Stimulated activated naive CD8-positive, alpha-beta T cell treated with anti-CD3 and anti-CD28 coated beads, Interleukin-15, amount 100 ng/mL, for 72 hours (primary cell): ENCODE data around the gene KIAA1671.
A peak's percentile ranks its signal among the peaks of the same experiment; 100 is the strongest.

ENCODE experiments used
- ATAC-seq: fragments of 150-1000 bp; cut with Tn5 transposase; 2 replicates; pipeline ENCODE4 v1.10.0; 2021; ENCODE audit warnings: mild to moderate bottlenecking, moderate library complexity
- DNase-seq, 2 donors: peaks; one replicate each; pipeline ENCODE4 v3.0.0; 2021 to 2022
- H3K27ac Mint-ChIP-seq, 2 donors: one replicate each; pipeline ENCODE4 v1.8.0; 2022; ENCODE audit warnings: mild to moderate bottlenecking in 2 of 2, mixed read lengths in 2 of 2, moderate library complexity in 2 of 2
- H3K27me3 Mint-ChIP-seq: one replicate; pipeline ENCODE4 v1.8.0; 2022; ENCODE audit warnings: mixed read lengths
- H3K4me1 Mint-ChIP-seq: one replicate; pipeline ENCODE4 v1.8.0; 2022; ENCODE audit warnings: mild to moderate bottlenecking, mixed read lengths
- H3K4me3 Mint-ChIP-seq, 2 donors: one replicate each; pipeline ENCODE4 v1.8.0; 2022; ENCODE audit warnings: mild to moderate bottlenecking in 2 of 2, mixed read lengths in 2 of 2, moderate library complexity in 1 of 2
- H3K9me3 Mint-ChIP-seq, 2 donors: one replicate each; pipeline ENCODE4 v1.8.0; 2022; ENCODE audit warnings: mixed read lengths in 2 of 2

Gene KIAA1671

GRCh38 chr22:25028841-25029141 lies 76.3 kb downstream of the KIAA1671 start:
- Mint-ChIP-seq H3K27ac (peak overlapping the region in 1 of 2 donors; percentile 15), H3K4me1 (peaks cover 14% of the 10 kb centered on the region), H3K27me3 (peaks cover 9% of the 10 kb centered on the region), H3K9me3 (no peaks in the 10 kb centered on the region), H3K4me3 (no peak overlapping the region)
- ATAC-seq: no peak
- no peak for DNase-seq

- DNase-seq (no peak), ATAC-seq (no peak)
- Mint-ChIP-seq H3K4me1 (peaks cover 14% of the 10 kb centered on the region), H3K9me3 (no peaks in the 10 kb centered on the region), H3K27me3 (peaks cover 9% of the 10 kb centered on the region), H3K4me3 (no peak overlapping the region), H3K27ac (no peak overlapping the region)
These were observed 76.7 kb downstream of the KIAA1671 start for GRCh38 chr22:25029181-25029580.

- Mint-ChIP-seq H3K4me1 (peaks cover 14% of the 10 kb centered on the region), H3K9me3 (no peaks in the 10 kb centered on the region)
These were observed 78.1 kb downstream of the KIAA1671 start for GRCh38 chr22:25030636-25031035.

GRCh38 chr22:25032066-25032465 lies 79.5 kb downstream of the KIAA1671 start:
- Mint-ChIP-seq H3K4me3 (no peak overlapping the region), H3K27ac (no peak overlapping the region), H3K4me1 (no peaks in the 10 kb centered on the region), H3K9me3 (no peaks in the 10 kb centered on the region), H3K27me3 (no peaks in the 10 kb centered on the region)
- ATAC-seq: no peak
- DNase-seq: no peak

More at GRCh38 chr22:25030636-25031035, 78.1 kb downstream of the KIAA1671 start:
- H3K27me3 Mint-ChIP-seq: peaks cover 9% of the 10 kb centered on the region
- DNase-seq: no peak
- ATAC-seq: no peak
- H3K4me3 Mint-ChIP-seq: no peak overlapping the region
- H3K27ac Mint-ChIP-seq: no peak overlapping the region

- no peaks in the 10 kb centered on the region for H3K4me1 Mint-ChIP-seq
- DNase-seq: no peak
- H3K9me3 Mint-ChIP-seq: no peaks in the 10 kb centered on the region
- H3K27me3 Mint-ChIP-seq: no peaks in the 10 kb centered on the region
- no peak overlapping the region for H3K27ac Mint-ChIP-seq
- H3K4me3 Mint-ChIP-seq: no peak overlapping the region
- ATAC-seq: no peak
These were observed 83.2 kb downstream of the KIAA1671 start for GRCh38 chr22:25035715-25036114.

GRCh38 chr22:25038239-25038638 lies 85.7 kb downstream of the KIAA1671 start:
- ATAC-seq: no peak
- Mint-ChIP-seq H3K4me3 (no peak overlapping the region), H3K9me3 (no peaks in the 10 kb centered on the region), H3K27ac (no peak overlapping the region), H3K4me1 (no peaks in the 10 kb centered on the region), H3K27me3 (peaks cover 1% of the 10 kb centered on the region)
- no peak for DNase-seq

- Mint-ChIP-seq H3K4me1 (no peaks in the 10 kb centered on the region), H3K4me3 (no peak overlapping the region), H3K9me3 (no peaks in the 10 kb centered on the region), H3K27me3 (peaks cover 6% of the 10 kb centered on the region), H3K27ac (no peak overlapping the region)
- DNase-seq: no peak
- no peak for ATAC-seq
These were observed 86.3 kb downstream of the KIAA1671 start for GRCh38 chr22:25038771-25039170.

- H3K27me3 Mint-ChIP-seq: peaks cover 6% of the 10 kb centered on the region
These were observed 86.7 kb downstream of the KIAA1671 start for GRCh38 chr22:25039255-25039654.

GRCh38 chr22:25039754-25040153 lies 87.2 kb downstream of the KIAA1671 start:
- H3K27ac Mint-ChIP-seq: no peak overlapping the region
- peaks cover 6% of the 10 kb centered on the region for H3K27me3 Mint-ChIP-seq
- H3K4me1 Mint-ChIP-seq: no peaks in the 10 kb centered on the region
- no peaks in the 10 kb centered on the region for H3K9me3 Mint-ChIP-seq
- ATAC-seq: no peak
- DNase-seq: no peak
- H3K4me3 Mint-ChIP-seq: no peak overlapping the region

More at GRCh38 chr22:25039255-25039654, 86.7 kb downstream of the KIAA1671 start:
- DNase-seq (no peak), ATAC-seq (no peak)
- no peak overlapping the region for H3K4me3 Mint-ChIP-seq
- no peaks in the 10 kb centered on the region for H3K9me3 Mint-ChIP-seq
- no peaks in the 10 kb centered on the region for H3K4me1 Mint-ChIP-seq
- H3K27ac Mint-ChIP-seq: no peak overlapping the region

- ATAC-seq (no peak), DNase-seq (no peak)
- Mint-ChIP-seq H3K27ac (no peak overlapping the region), H3K4me3 (no peak overlapping the region), H3K9me3 (no peaks in the 10 kb centered on the region), H3K4me1 (no peaks in the 10 kb centered on the region), H3K27me3 (peaks cover 6% of the 10 kb centered on the region)
These were observed 92.6 kb downstream of the KIAA1671 start for GRCh38 chr22:25045159-25045558.

- DNase-seq: no peak
- Mint-ChIP-seq H3K4me1 (peaks cover 2% of the 10 kb centered on the region), H3K4me3 (no peak overlapping the region)
These were observed 95.6 kb downstream of the KIAA1671 start for GRCh38 chr22:25048071-25048470.

GRCh38 chr22:25048659-25049647 lies 96.4 kb downstream of the KIAA1671 start:
- DNase-seq (peak; percentile 59 to 68), ATAC-seq (peak; percentile 82)
- Mint-ChIP-seq H3K27me3 (no peaks in the 10 kb centered on the region), H3K4me1 (peaks cover 11% of the 10 kb centered on the region), H3K9me3 (peaks cover 5 to 18% of the 10 kb centered on the region in 2 donors), H3K27ac (peak overlapping the region in 1 of 2 donors; percentile 10), H3K4me3 (no peak overlapping the region)

More at GRCh38 chr22:25048071-25048470, 95.6 kb downstream of the KIAA1671 start:
- H3K27me3 Mint-ChIP-seq: peaks cover 6% of the 10 kb centered on the region
- peaks cover 5 to 18% of the 10 kb centered on the region in 2 donors for H3K9me3 Mint-ChIP-seq
- no peak overlapping the region for H3K27ac Mint-ChIP-seq
- ATAC-seq: no peak

GRCh38 chr22:25049770-25050169 lies 97.3 kb downstream of the KIAA1671 start:
- Mint-ChIP-seq H3K4me3 (no peak overlapping the region), H3K4me1 (peaks cover 19% of the 10 kb centered on the region), H3K9me3 (peaks cover 5 to 18% of the 10 kb centered on the region in 2 donors), H3K27ac (no peak overlapping the region), H3K27me3 (no peaks in the 10 kb centered on the region)
- DNase-seq: no peak
- ATAC-seq: no peak

- no peak for ATAC-seq
- Mint-ChIP-seq H3K27me3 (no peaks in the 10 kb centered on the region), H3K9me3 (peaks cover 5 to 18% of the 10 kb centered on the region in 2 donors), H3K27ac (no peak overlapping the region), H3K4me3 (no peak overlapping the region), H3K4me1 (peaks cover 26% of the 10 kb centered on the region)
- no peak for DNase-seq
These were observed 98.0 kb downstream of the KIAA1671 start for GRCh38 chr22:25050566-25050965.

- ATAC-seq (no peak), DNase-seq (no peak)
- Mint-ChIP-seq H3K9me3 (peaks cover 5 to 18% of the 10 kb centered on the region in 2 donors), H3K27ac (no peak overlapping the region), H3K27me3 (no peaks in the 10 kb centered on the region), H3K4me3 (no peak overlapping the region), H3K4me1 (peaks cover 26% of the 10 kb centered on the region)
These were observed 98.6 kb downstream of the KIAA1671 start for GRCh38 chr22:25051073-25051472.

- H3K27ac Mint-ChIP-seq: no peak overlapping the region
- DNase-seq (no peak), ATAC-seq (no peak)
- H3K4me3 Mint-ChIP-seq: no peak overlapping the region
- H3K27me3 Mint-ChIP-seq: no peaks in the 10 kb centered on the region
- H3K4me1 Mint-ChIP-seq: peaks cover 31% of the 10 kb centered on the region
- H3K9me3 Mint-ChIP-seq: peaks cover 5 to 18% of the 10 kb centered on the region in 2 donors
These were observed 99.6 kb downstream of the KIAA1671 start for GRCh38 chr22:25051983-25052710.
